ENCODE data around the gene ZMIZ1. TPM values are rescaled to one million over a fixed set of nuclear protein-coding genes. Genes with fewer than 3 reads are reported as not detected.

The ZMIZ1 gene
- total RNA-seq, 1 donor from 2014 or later = 107 TPM

DNA sequence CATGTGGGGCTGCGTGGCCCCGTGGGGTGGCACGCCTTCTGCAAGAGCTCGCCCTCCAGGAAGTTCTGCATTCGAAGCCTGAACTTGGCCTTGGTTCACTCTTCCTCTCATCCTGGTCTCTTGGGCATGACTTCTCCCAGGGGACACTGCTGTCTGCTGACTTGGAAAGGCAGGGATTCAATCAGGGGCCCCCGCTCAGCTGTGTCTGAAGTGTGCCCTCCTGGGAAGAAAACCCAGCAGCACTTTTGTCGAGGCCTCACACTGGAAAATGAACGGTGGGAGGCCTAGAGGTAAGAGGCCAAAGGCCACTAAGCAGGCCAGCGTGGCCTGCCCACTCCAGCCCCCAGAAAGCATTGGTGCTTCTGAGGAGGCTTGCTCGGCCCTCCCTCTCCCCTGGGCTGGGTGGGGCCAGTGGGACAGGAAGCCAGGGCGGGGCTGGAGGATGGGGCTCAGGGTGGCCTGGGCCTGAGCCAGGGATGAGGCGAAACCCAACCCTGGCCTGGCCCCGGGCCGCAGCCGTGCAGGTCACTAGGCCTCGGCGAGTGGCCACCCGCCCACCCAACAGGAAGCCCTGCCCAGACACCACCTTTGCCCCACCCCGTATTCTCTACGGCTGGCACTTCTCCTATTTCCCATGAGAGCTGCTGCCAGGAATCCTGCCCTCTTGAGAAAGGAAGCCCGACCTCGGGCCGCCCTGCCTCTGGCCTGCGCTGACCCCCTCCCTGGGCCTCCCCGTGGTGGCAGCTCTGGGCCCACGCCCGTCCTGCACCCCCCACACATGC is 81.1 kb downstream of the ZMIZ1 start:
- peak; percentile 87 for DNase-seq (ENCODE audit: low spot score)

DNA sequence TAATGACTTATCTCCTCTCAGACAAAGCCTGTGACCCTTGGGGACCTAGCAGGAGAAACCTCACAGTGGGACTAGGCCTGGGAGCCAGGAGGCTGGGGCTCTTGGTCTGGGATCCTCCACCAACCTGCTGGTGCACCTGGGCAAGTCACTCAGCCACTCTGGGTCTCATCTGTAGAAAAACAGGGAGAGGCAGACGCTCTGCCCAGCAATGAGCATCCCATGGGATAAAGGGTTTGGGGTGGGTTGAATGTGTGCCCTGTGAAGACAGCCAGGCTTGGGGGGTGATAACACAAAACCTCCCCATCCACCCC is 81.6 kb downstream of the ZMIZ1 start:
- no peak for DNase-seq (ENCODE audit: low spot score)

DNA sequence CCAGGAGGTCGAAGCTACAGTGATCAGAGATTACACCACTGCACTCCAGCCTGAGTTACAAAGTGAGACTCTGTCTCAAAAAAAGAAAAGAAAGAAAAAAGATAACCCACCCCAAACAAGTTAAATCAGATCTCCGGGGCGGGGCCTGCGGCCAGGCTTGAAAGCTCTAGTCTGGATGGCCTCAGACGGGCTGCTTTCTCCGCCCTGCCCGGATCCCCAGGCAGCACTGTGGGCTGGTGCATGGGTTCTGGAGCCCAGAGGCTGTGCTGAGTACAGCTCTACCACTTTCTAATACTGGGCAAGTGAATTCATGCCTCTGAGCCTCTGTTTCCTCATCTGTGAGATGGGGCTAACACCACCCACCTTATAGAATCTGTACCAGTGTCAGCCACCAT is 83.7 kb downstream of the ZMIZ1 start:
- no peak for DNase-seq (ENCODE audit: low spot score)

DNA sequence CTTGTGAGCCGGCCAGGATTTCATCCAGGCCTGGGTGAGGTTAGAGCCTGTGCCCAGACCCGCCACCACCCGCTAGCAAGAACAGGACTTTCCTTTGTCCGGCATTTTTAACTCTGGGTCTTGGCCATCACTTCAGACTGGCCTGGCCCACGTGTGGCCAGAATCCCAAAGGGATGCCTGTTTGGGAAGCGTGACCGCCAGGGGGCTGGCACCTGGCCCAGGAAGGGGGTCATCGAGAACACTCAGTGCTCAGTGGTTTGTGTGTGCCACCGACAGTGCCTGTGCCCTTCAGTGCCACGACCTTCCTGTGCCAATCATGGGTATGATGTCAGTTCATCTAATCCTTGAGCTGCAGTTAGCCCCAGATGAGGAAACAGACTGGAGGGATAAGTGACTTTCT is 85.0 kb downstream of the ZMIZ1 start:
- no peak for DNase-seq (ENCODE audit: low spot score)

DNA sequence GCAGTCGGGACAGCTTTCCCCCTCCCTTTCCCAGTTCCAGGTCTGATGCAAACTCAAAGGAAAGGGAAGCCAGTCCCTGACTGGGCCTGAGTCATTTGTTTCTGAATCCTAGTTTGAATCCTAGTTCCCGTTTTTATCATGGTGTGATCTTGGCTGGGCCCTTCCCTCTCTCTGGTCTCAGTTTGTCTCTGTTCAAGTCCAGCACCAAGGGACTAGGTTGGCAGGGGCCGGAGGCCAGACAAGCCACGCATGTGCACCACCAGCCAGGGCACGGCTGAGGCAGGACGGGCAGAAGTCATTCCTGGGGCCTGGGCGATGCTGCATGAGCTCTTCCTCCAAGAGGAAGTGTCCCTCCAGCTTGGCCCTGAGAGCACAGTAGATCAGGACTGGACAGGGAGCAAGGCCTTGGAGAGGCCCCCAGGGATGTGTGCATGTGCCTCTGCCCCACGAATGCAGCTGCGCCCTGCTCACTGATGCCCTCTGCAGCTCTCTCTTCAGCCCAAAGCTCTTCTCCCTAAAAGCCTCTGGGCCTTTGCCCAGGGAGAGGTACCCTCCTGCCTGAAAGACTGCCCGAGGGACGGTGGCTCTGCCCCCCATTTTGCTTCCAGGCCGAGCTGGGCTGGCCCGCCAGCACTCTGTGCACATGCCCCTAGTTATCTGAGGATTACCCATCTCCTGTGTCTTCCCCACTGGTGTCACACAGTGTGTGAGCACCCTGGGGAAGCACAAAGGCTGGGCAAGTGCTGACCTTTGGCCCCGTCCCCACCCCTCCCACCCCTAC is 86.7 kb downstream of the ZMIZ1 start:
- no peak for DNase-seq (ENCODE audit: low spot score)

DNA sequence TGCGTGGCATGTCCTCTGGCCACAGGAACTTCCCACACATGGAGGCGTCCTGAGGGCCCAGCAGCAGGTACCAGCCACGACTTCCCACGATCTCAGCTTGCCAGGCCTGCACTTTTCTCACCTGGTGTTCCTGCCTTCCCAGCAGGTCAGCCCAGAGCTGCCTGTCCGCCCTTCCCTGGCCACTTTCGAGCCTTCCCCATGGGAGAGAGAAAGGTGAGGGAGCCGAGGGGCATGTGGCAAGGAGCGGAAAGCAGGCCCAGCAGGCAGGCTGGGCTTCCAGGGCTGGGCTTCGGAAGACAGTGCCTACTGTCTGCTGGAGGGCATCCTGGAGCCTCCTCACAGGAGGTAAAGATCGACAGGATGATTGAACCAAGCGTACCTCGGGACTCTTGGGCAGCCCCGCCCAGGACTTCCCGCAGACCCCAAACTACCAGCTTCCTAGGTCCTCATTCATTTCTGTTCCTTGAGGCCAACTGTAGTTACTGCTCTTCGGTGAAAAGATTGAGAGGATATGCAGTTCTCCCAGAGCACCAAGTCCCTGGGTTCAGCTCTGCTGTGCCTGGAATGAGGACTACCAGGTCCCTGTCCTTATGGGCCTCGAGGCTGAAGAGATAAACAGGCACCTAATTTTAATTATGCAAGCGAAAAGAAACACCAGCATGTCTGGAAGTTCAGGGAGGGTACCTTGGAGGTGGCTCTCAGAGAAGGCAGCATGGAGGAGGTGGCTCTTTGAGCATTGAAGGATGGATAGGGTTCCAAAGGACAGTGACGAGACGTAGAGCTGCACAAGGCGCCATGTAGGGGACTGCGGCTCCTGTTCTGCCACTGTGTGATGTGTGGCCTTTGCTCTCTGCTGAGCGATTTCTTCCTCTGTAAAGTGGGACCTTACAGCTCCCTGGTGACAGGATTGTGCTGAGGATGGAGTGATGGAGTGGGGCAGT is 87.8 kb downstream of the ZMIZ1 start:
- DNase-seq (ENCODE audit: low spot score) = no peak

DNA sequence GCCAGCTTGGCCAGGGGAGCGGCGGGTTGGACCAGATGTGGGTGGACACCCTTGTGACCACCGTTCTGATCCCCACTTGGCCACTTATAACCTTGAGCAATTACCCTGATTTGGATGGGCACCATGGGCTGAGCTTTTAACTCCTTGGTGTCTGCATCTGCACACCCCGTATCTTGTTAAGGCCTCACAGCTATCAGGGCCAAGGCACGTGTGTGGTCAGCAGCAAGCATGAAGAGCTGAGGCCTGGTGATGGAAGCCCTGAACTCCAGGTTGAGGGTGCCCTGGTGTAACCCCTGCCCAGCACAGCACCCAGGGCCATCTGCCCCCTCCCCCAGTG is 89.2 kb downstream of the ZMIZ1 start:
- DNase-seq (ENCODE audit: low spot score) = no peak

DNA sequence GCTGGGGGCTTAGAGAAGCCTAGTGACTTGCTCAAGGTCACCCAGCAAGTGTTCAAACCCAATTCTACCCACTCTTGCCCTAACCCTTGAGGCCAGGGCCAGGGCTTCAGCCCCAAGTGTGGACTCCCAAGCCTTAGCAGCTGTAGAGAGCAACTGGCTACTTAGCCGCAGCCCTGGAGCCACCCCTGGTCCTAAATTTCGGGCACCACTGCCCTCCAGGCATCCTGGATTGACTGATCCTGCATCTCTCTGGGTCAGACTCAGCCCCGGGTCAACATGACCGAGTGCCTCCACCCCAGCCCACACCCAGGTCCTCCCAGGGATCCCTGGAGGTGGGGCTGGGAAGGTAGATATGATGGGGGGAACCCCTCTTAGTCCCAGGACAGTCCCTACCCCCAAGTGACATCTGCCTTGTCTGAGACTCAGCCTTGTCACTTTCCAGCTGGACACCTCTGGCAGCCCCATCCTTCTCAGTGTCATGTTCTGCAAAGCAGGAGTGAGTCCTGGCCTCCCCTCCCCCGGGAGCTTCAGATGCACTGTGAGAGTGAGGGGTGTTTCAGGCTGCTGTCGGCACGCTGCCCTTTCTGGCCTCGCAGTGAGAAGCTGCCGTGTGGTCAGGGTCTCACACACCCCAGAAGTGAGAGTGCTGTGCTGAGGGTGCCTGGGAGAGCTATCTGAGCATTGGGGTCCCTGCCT is 89.8 kb downstream of the ZMIZ1 start:
- DNase-seq (ENCODE audit: low spot score) = no peak

DNA sequence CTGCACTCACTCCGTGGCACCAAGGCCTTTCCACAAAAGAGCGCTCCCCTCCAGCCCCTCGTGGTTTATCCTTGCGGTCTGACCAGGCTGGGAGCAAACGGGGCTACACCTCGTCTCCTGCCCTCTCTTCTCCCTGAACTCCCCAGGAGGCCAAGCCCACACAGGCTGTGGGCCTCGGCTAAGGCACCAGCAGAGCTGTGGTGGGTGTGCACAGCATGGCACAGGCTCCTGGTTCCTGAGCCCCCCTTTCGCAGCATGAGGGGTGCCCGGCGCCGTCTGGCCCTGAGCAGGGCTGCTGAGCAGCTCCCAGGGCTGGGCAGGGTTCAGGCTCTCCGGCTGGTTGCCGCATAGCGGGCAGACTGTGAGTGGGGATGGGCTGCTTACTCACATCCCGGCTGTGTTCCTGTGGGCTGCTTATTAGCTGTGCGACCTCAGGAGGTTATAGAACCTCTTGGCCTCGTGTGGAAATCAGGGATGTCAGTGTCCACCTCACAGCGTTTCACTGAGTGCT is 90.4 kb downstream of the ZMIZ1 start:
- DNase-seq (ENCODE audit: low spot score) = no peak

DNA sequence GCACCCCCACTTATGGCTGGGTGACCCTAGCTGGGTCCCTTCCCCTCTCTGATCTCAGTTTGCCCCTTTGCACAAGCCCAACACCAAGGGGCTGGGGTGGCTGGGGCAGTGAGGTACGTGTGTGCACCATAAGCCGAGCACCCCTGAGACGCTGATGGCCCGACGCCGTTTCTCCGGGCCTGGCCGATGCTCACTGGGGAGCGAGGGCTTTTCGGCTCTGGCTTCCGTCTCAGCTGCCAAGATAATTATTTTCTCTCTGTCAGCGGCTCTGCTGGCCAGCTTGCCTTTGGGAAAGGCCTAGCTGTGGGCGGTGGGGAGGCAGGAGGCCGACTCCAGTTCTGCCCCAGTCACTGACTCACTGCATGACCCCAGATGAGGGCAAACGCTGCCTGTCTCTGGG is 91.0 kb downstream of the ZMIZ1 start:
- DNase-seq (ENCODE audit: low spot score) = no peak

DNA sequence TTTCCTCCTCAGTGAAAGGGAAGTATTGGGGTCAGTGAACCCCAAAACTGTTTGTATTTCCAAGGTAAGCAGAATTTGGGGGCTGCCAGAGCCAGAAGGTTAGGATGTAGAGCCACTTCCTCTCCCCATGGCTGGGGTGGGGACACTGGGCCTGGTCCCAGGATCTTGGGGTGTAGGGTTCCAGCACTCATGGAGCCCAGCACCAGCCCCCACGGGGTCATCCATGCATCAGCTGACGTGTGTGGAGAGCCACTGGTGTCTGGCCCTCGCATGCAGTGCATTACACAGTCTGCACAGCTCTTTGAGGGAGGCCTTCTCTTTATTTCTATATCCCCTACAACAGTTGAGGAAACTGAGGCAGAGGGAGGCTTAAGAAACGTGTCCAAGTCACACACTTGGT is 91.4 kb downstream of the ZMIZ1 start:
- no peak for DNase-seq (ENCODE audit: low spot score)

DNA sequence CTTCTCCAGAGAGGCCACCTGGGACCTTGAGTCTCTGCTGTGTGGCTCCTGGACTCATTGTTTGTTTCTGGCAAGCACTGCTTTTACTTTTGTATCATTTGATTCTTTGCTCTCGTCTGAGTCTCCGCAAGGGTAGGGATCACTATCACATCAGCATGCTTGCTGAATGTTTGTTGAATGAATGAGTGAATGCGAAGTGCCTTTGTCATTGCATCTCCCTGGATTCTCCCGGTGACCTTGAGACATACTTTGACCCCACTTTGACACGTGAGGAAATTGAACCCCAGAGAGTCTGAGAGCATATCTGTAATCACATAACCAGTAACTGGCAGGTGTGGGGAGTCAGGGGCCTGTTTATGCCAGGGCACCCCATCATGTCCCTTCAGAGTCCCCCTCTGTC is 92.8 kb downstream of the ZMIZ1 start:
- DNase-seq (ENCODE audit: low spot score) = no peak

DNA sequence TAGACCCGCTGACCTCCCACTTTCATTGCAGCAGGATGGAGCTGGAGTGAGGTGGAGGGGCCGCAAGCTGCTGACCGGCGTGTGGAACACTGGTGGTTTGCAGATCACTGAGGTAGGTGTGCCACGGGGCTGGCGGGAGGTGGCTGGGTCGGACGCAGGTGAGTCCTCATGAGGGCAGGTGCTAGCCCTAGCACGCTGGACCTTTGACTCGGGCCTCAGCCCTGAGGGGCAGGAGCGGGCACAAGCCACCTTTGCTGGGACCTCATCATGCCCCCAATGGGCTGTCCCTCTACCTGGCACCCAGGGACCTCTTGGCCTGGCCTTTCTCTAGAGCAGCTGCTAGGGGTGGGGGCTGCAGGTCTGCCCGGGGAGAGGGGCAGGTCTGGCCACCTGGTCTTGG is 93.3 kb downstream of the ZMIZ1 start:
- DNase-seq (ENCODE audit: low spot score) = no peak

DNA sequence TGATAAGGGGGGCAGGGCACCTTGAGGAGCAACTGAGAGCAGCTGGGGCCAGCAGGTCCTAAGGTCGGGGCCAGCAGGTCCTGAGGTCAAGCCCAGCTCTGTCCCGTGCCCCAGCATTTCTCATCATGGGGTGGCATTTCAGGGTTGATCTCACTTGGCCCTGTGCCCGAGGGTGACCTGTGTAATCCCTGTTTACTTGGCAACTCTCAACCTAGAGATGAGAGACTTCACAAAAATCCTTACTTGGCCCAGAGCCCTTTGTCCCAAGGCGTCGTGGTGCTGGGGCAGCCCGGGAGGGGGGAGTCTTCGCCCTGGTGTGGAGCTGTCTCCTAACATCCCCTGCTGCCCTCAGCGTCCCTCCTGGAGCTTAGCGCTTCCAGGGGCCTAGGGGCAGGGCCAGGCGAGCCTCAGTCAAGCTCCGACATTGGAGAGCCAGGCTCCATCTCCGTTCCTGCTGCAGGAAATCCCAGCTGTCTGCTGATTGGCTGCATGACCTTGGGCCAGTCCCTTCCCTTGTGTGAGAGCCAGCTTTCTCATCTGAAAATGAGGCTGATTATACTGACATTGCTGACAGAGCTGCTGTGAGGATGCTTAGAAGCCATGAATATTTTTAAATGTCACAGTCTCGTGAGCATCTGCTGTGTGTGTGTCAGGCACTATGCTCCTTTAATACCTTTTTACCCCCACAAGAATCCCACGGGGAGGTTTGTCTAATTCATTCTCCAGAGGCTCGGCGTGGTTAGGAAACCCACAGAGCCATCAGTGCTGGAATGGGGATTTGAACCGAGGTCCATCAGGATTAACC is 94.3 kb downstream of the ZMIZ1 start:
- DNase-seq (ENCODE audit: low spot score) = no peak

DNA sequence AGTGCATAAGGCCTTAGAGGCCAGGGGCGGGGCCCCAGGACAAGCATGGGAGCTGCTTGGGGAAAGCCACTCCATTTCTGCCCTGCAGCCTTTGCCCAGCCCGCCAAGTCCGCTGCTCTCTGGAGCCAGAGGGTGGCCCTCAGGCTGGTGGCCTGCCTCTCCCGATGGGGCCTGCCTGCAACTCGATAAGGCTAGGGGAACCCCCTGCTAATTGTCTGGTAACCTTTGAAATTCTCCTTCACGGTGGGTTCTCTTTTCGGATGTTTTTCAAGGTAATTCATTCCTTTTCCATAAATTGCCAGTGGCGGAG is 94.9 kb downstream of the ZMIZ1 start:
- no peak for DNase-seq (ENCODE audit: low spot score)

DNA sequence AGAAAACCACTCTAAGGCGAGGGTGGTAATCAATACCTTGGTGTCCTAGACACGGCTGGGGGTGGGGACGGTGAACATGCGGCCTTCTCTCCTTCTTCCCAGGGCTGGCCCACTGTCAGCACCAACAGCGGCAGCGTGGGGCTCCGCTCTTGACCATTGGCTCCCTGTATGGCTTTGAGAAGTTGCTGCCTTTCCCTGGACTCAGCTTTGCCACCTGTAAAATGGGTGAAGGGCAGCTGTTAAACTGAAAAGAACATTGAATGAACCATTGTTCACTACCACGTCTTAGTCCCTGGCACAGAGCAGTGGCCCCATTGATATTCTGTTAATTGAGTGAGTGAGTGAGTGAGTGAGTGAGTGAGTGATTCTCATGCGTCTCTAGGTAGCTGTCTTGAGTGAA is 95.3 kb downstream of the ZMIZ1 start:
- no peak for DNase-seq (ENCODE audit: low spot score)

DNA sequence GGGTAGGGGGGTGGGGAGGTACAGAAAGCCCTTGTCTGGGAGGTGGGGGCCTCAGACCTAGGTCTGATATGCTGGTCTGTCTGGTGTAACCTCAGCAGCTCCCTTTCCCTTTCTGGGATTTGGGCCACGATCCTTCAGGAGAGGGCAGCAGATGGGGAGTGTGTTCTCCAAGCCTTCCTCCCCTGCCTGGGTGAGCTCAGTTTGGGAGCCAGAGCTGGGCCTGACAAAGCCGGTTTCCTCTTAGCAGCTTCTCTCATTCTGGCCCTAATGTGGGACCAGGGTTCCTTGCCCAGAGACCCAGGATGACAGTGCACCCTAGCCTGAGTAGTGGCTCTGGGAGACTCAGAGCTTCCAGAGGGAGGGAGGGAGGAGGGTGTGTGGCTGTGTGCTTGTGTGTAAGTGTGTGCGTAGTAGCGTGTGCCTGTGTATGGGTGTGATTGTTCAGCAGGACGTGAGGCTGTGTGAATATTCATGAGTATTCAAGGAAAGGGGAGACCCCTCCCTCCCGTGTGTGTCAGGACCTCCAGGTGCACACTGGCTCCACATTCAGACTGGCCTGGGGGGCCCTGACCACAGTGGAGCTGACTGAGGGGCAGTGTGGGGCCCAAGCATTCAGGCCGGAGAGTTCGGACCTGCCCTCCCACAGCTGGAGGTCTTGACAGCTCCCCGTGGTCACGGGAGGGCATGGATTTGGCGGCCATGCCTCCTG is 96.5 kb downstream of the ZMIZ1 start:
- no peak for DNase-seq (ENCODE audit: low spot score)

DNA sequence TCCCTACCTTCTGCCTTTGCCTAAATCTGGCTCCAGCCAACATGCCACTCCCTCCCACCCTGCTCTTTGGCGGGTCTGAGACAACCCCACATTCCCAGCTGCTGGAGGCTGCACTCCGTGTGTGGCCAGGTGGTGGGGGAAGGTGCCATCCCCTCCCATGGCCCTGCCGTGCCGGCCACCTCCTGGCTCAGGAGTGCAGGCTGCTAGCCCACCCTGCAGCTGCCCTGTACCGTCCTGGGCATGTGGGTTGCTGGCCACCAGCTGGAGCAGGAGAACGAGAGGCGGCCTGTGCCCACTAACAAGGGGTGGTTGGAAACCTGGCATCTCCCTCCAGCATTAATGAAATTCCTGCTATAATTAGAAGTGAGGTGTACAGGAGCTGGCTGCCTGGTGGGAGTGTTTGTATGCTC is 97.6 kb downstream of the ZMIZ1 start:
- no peak for DNase-seq (ENCODE audit: low spot score)

DNA sequence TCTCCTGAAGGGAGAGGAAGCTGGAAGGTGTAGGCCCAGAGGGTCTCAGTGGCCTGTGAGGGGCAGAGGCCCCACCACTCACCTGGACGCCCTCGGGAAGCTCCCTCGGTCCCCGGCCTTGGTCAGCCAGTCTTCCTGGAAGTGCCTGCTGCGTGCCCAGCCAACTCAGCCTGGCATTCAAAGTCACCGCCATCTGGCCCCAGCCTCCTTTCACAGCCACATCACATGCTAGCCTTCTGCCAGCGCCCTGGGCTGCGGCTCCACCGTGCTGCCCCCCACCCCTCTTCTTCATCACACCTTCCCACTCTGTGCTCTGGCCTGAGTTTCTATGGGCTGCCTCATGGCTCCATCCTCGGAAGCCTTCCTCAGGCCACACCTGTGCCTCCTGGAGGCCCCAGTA is 98.0 kb downstream of the ZMIZ1 start:
- DNase-seq (ENCODE audit: low spot score) = no peak

DNA sequence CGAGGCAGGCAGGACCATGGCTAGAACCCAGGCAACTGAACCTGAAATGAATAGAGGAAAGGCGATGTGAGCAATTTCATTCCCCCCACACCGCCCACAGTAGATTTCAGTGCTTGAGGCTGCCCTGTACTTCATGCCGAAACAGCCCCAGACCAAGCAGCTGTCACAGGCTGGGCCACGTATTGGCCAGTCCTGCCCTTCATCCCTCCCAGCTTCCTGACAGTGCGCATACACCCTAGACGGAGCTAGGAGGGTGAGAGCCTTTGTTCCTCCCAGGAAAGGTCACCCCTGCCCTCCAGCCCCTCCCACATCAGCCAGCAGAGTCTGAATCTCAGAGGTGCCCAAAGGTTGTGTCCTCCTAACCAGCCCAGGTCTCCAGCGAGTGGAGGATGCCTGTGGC is 98.8 kb downstream of the ZMIZ1 start:
- no peak for DNase-seq (ENCODE audit: low spot score)

Data from ureter (tissue), 1 donor.